Endothelial cell of umbilical vein (primary cell): Measurements from ENCODE around the gene CACNG4. TPM values are rescaled to one million over a fixed set of nuclear protein-coding genes. Genes with fewer than 3 reads are reported as not detected.

Source experiments
- BruUV-seq: library from RNA; stranded (reverse); fragments of 400-500 nt; replicated peaks from 2 replicates; lab custom pipeline; 2021; lab: Mats Ljungman, UMichigan
- CTCF ChIA-PET: fragments of 300-600, 350-600 bp; sonication (Branson Sonifier 250); formaldehyde crosslinking; loops from one replicate; lab custom pipeline; 2021; ENCODE audit warnings: antibody characterized with exemption, inconsistent platforms; lab: Charles Lee
- POLR2A ChIA-PET: fragments of 300-600, 350-600 bp; sonication (Branson Sonifier 250); formaldehyde crosslinking; loops from one replicate; lab custom pipeline; 2021; ENCODE audit warnings: antibody characterized with exemption, inconsistent platforms; lab: Charles Lee
- DNase-seq: peaks from one replicate; pipeline ENCODE4 v3.0.0-alpha.2; 2011; ENCODE audit warnings: low read depth, low spot score
- FAIRE-seq: peaks from 2 replicates; lab custom pipeline; 2011; peaks lifted over from hg19 to GRCh38; lab: Jason Lieb, UNC
- H2AFZ ChIP-seq: 2 replicates; pipeline ENCODE4 v1.6.0; 2012; ENCODE audit warnings: low read depth, low read length, control low read depth, inconsistent platforms
- H3K27ac ChIP-seq: 2 replicates; pipeline ENCODE4 v1.5.1; 2011; ENCODE audit warnings: low read depth, mild to moderate bottlenecking, control low read depth, low read length, moderate library complexity; ENCODE audit not compliant: insufficient read depth
- H3K27me3 ChIP-seq, 2 experiments: 2 replicates each; pipeline versions ENCODE4 v1.6.0 to v1.6.1; 2011; ENCODE audit warnings: low read length in 2 of 2, mixed read lengths in 1 of 2; ENCODE audit not compliant: control insufficient read depth in 2 of 2, insufficient read depth in 2 of 2
- H3K36me3 ChIP-seq, 2 experiments: 2 replicates in 1 of 2; 3 replicates in 1 of 2; pipeline ENCODE4 v1.5.1; 2011; ENCODE audit warnings: low read length in 2 of 2, mild to moderate bottlenecking in 1 of 2, moderate library complexity in 1 of 2; ENCODE audit not compliant: control insufficient read depth in 2 of 2, insufficient read depth in 2 of 2; ENCODE audit errors: extremely low read depth in 1 of 2
- H3K4me1 ChIP-seq: 3 replicates; pipeline ENCODE4 v1.5.1; 2011; ENCODE audit warnings: mild to moderate bottlenecking, low read length; ENCODE audit not compliant: control insufficient read depth, insufficient read depth; ENCODE audit errors: extremely low read depth
- H3K4me2 ChIP-seq: 2 replicates; pipeline ENCODE4 v1.6.1; 2011; ENCODE audit warnings: low read length, control low read depth, mixed read lengths; ENCODE audit not compliant: insufficient read depth
- H3K4me3 ChIP-seq, 3 experiments: fragments of 200-600 bp in 1 of 3; sonication (generic), shearing (Covaris generic) in 1 of 3; replicated peaks in 1 of 3; 2 replicates each; pipeline ENCODE4 v1.5.1; 2011 to 2016; ENCODE audit warnings: control low read depth in 3 of 3, low read length in 3 of 3, mild to moderate bottlenecking in 2 of 3, inconsistent platforms in 1 of 3, low read depth in 1 of 3, moderate library complexity in 1 of 3; ENCODE audit not compliant: insufficient read depth in 1 of 3
- H3K79me2 ChIP-seq: 2 replicates; pipeline ENCODE4 v1.6.0; 2012; ENCODE audit warnings: low read length, inconsistent platforms; ENCODE audit not compliant: control insufficient read depth, insufficient read depth
- H3K9ac ChIP-seq: replicated peaks from 2 replicates; pipeline ENCODE3; 2011; ENCODE audit warnings: low read length, control low read depth; ENCODE audit not compliant: insufficient read depth; ENCODE audit errors: extremely low read depth
- H3K9me1 ChIP-seq: replicated peaks from 3 replicates; pipeline ENCODE4 v1.6.0; 2011; ENCODE audit warnings: mild to moderate bottlenecking, low read length; ENCODE audit not compliant: control insufficient read depth, insufficient read depth; ENCODE audit errors: extremely low read depth
- H3K9me3 ChIP-seq: replicated peaks from 2 replicates; pipeline ENCODE4 v1.5.1; 2012; ENCODE audit warnings: low read length, inconsistent platforms; ENCODE audit not compliant: control insufficient read depth, insufficient read depth
- H4K20me1 ChIP-seq: replicated peaks from 2 replicates; pipeline ENCODE3; 2011; ENCODE audit warnings: mild to moderate bottlenecking, low read length; ENCODE audit not compliant: control insufficient read depth, insufficient read depth; ENCODE audit errors: extremely low read depth
- EZH2 ChIP-seq: IDR thresholded peaks from 2 replicates; pipeline ENCODE4 v1.6.1; 2012; ENCODE audit warnings: borderline replicate concordance, low read depth, mild to moderate bottlenecking, moderate library complexity, low read length, inconsistent platforms; ENCODE audit not compliant: severe bottlenecking
- FOS ChIP-seq: IDR thresholded peaks from 2 replicates; pipeline ENCODE4 v1.6.1; 2011; ENCODE audit warnings: mild to moderate bottlenecking, low read length, moderate library complexity, borderline replicate concordance; ENCODE audit not compliant: insufficient read depth
- GATA2 ChIP-seq: IDR thresholded peaks from 2 replicates; pipeline ENCODE4 v1.7.0; 2011; ENCODE audit warnings: low read depth, mild to moderate bottlenecking, moderate library complexity, mixed read lengths, low read length; ENCODE audit not compliant: insufficient read length, insufficient read depth
- JUN ChIP-seq: IDR thresholded peaks from 2 replicates; pipeline ENCODE4 v1.6.1; 2011; ENCODE audit warnings: borderline replicate concordance, low read depth; ENCODE audit not compliant: insufficient read length, insufficient read depth
- MYC ChIP-seq: IDR thresholded peaks from one replicate; pipeline ENCODE4 v1.6.1; 2011; ENCODE audit warnings: mild to moderate bottlenecking, low read depth, low read length
- POLR2A ChIP-seq: IDR thresholded peaks from 2 replicates; pipeline ENCODE4 v1.6.1; 2012; ENCODE audit warnings: low read depth, mild to moderate bottlenecking, control low read depth, low read length
- POLR2AphosphoS5 ChIP-seq: IDR thresholded peaks from 2 replicates; pipeline ENCODE4 v1.6.1; 2012; ENCODE audit warnings: low read depth, mild to moderate bottlenecking, control low read depth, low read length, moderate library complexity; ENCODE audit not compliant: insufficient read depth
- dilution Hi-C: fragments of 300-500 bp; cut with MboI; formaldehyde crosslinking; loops from one replicate; pipeline ENCODE4 v1.15.0; 2019; ENCODE audit warnings: low sequenced_read_pairs; ENCODE audit not compliant: extremely low pct_ligation_motif_present
- intact Hi-C: fragments of 100-400 bp; cut with micrococcal nuclease; formaldehyde crosslinking; loops from one replicate; pipeline ENCODE4 v1.10.0; 2022
- polyA plus RNA-seq, 4 experiments: library from polyadenylated mRNA; depleted of rRNA in 3 of 4; stranded (reverse) in 3 of 4; unstranded in 1 of 4; fragments of >200 nt; gene quantifications; 2 replicates each; pipeline versions ENCODE4 v1.2.1 to v1.2.3, GENCODE V29; 2011 to 2012; ENCODE audit warnings: missing spikeins in 1 of 4
- total RNA-seq: library from RNA; stranded (reverse); gene quantifications from 2 replicates; pipeline ENCODE4 v1.2.3, GENCODE V29; 2021
- TF ChIP-seq, protein P1 (sequence below): IDR thresholded peaks from 2 replicates; pipeline ENCODE4 v1.6.1; 2011; ENCODE audit not compliant: insufficient read depth, insufficient read length
- TF ChIP-seq, protein P2 (sequence below), 2 donors: IDR thresholded peaks; 1 replicate in 1 of 2; 2 replicates in 1 of 2; pipeline ENCODE4 v1.5.1; 2011; ENCODE audit warnings: low read length in 2 of 2, mild to moderate bottlenecking in 2 of 2, moderate library complexity in 2 of 2, control low read depth in 1 of 2, inconsistent platforms in 1 of 2, low read depth in 1 of 2; ENCODE audit not compliant: insufficient read depth in 1 of 2; ENCODE audit errors: extremely low read depth in 1 of 2

Gene CACNG4
- total and polyA plus RNA-seq, 2 donors (not counting 3 experiments of a cell fraction or from before 2014, with no cell fraction given): not detected

DNA sequence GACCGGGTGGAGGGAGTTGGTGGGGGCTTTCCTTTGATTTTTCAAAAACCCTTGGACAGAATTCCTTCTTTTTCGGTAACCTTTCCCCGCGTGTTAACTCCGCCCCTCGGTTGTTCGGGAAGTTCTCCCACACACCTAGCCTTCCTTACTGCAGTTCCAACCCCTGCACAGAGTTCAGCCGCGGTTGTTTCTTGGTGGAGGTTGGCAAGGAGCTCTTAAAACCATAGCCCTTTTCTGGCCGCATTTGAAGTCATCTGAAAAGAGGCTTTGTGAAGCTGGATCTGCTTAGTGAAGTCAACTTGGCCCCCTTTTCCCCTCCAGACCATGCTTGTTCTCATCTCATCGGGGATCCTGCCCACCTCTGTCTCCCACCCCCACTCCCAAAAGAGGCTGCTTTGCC is 1.8 kb downstream of the CACNG4 start:
- H3K4me3 ChIP-seq: no peak overlapping the region
- TF ChIP-seq MYC: no peak
- TF ChIP-seq, protein P1, sequence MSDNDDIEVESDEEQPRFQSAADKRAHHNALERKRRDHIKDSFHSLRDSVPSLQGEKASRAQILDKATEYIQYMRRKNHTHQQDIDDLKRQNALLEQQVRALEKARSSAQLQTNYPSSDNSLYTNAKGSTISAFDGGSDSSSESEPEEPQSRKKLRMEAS: no peak
- TF ChIP-seq POLR2AphosphoS5: no peak
- no peak for TF ChIP-seq JUN
- TF ChIP-seq, protein P2, sequence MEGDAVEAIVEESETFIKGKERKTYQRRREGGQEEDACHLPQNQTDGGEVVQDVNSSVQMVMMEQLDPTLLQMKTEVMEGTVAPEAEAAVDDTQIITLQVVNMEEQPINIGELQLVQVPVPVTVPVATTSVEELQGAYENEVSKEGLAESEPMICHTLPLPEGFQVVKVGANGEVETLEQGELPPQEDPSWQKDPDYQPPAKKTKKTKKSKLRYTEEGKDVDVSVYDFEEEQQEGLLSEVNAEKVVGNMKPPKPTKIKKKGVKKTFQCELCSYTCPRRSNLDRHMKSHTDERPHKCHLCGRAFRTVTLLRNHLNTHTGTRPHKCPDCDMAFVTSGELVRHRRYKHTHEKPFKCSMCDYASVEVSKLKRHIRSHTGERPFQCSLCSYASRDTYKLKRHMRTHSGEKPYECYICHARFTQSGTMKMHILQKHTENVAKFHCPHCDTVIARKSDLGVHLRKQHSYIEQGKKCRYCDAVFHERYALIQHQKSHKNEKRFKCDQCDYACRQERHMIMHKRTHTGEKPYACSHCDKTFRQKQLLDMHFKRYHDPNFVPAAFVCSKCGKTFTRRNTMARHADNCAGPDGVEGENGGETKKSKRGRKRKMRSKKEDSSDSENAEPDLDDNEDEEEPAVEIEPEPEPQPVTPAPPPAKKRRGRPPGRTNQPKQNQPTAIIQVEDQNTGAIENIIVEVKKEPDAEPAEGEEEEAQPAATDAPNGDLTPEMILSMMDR (IDR thresholded peaks at IDR 0.05; ENCODE audit: extremely low read depth in 1 of 2, insufficient read depth in 1 of 2, low read depth in 1 of 2, low read length in 2 of 2): no peak
- TF ChIP-seq GATA2: no peak
- TF ChIP-seq POLR2A: no peak
- TF ChIP-seq FOS: no peak
- no peak for TF ChIP-seq EZH2
- H3K4me2 ChIP-seq: no peak overlapping the region

More for the DNA sequence above, 1.8 kb downstream of the CACNG4 start:
- no peaks in the 10 kb centered on the region for H4K20me1 ChIP-seq
- BruUV-seq: no TSS peak
- no peak for FAIRE-seq
- DNase-seq: no peak
- H3K36me3 ChIP-seq: no peaks in the 10 kb centered on the region
- dilution Hi-C loops (no loop called here), intact Hi-C loops (no loop called here)
- ChIA-PET CTCF (interaction anchor here (1.5 kb wide), 1 partner anchor 9 kb away, joined by 5 read pairs; no protein-coding TSS in a partner anchor), POLR2A (no interaction called here)
- no peaks in the 10 kb centered on the region for H3K9me1 ChIP-seq
- no peaks in the 10 kb centered on the region for H3K4me1 ChIP-seq
- H3K79me2 ChIP-seq: no peaks in the 10 kb centered on the region
- peaks cover 47 to 50% of the 10 kb centered on the region in 2 experiments for H3K27me3 ChIP-seq
- H3K9me3 ChIP-seq: no peaks in the 10 kb centered on the region
- no peak overlapping the region for H3K27ac ChIP-seq
- H3K9ac ChIP-seq: no peak overlapping the region
- no peak overlapping the region for H2AFZ ChIP-seq
